Measurements from ENCODE around the gene SLC4A1AP.
"Not testable (repeated sequence)": the region's sequence is repeated elsewhere in the genome, so short reads cannot be mapped to it uniquely, and the experiment has no call there.

SLC4A1AP gene

DNA sequence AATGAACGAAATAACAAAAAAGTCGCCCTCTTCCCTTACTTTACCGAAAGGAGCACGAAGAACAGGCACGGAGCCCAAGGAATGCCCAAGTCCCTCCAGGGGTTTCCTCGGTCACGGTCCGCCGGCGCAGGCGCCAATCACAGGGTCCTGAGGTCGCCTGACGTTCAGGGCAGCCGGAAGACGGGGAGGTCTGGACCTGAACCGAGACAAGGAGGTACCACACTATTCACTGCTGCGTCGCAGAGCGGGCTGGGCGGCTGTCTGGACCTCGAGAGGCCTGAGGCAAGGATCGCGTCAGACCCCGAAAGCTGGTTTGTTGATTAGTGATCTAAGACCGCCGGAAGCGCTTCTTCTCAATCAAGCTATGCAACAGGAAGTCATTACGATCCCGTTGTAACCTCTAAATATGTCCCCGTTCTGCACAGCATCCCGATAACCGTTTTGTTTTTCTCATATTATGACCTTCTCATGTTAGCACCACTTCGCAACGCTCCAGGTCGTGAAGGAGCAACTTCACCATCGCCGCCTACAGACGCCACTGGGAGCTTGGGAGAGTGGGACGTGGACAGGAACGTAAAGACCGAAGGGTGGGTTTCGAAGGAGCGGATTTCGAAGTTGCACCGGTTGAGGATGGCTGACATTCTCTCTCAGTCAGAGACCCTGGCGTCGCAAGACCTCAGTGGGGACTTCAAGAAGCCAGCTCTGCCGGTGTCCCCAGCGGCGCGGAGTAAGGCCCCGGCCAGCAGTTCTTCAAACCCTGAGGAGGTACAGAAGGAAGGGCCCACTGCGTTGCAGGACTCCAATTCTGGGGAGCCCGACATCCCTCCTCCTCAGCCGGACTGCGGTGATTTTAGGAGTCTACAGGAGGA, at the start of gene SLC4A1AP, which contains the start of gene SUPT7L:
Gene SLC4A1AP, plus strand, starts transcription at position 605 of the 869 bp plus-strand sequence. Its CDS starts 26 bp downstream, at position 631.
Gene SUPT7L, minus strand, starts transcription at position 330 of the 869 bp plus-strand sequence. CDS start 1,422 bp downstream, outside the sequence.
- no peaks in the 10 kb centered on the region for H3K27me3 Mint-ChIP-seq (ENCODE audit: low read depth)
- H3K9me3 Mint-ChIP-seq = no peaks in the 10 kb centered on the region
- peak within 1 kb of the TSS; percentile 98 for H3K4me3 Mint-ChIP-seq
- peaks cover 33% of the 10 kb centered on the region for H3K4me1 Mint-ChIP-seq (ENCODE audit: low read depth)
- DNase-seq (ENCODE audit: low spot score) = peak; percentile 73
- H3K27ac Mint-ChIP-seq = peak within 1 kb of the TSS; percentile 99
- H3K36me3 Mint-ChIP-seq (ENCODE audit: low read depth) = peaks cover 49% of the 10 kb centered on the region

GRCh38 chr2:27613985-27614384, 49.7 kb upstream of the SLC4A1AP start:
- Mint-ChIP-seq H3K36me3 (ENCODE audit: low read depth) (peaks cover 42% of the 10 kb centered on the region), H3K9me3 (no peaks in the 10 kb centered on the region), H3K4me1 (ENCODE audit: low read depth) (no peaks in the 10 kb centered on the region), H3K4me3 (no peak overlapping the region), H3K27me3 (ENCODE audit: low read depth) (no peaks in the 10 kb centered on the region), H3K27ac (no peak overlapping the region)
- DNase-seq (ENCODE audit: low spot score) = no peak

DNA sequence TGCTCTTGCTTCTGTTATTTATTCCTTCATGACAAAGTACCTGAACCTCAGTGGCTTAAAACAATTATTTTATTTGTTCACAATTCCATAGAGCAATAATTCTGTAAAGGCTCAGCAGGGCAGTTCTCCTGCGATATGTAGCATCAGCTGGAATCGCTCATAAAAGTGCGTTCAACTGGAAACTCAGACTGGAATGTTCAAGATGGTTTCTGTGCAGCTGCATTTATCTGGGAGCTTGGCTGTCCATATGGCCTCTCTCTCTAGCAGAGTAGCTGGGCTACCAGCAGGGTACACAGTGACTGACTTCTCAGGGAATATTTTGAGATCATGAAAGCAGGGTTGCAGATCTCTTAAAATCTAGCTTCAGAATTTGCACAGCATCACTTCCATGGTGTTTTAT, 48.4 kb upstream of the SLC4A1AP start:
- peaks cover 48% of the 10 kb centered on the region for H3K36me3 Mint-ChIP-seq (ENCODE audit: low read depth)
- H3K27me3 Mint-ChIP-seq (ENCODE audit: low read depth) = no peaks in the 10 kb centered on the region
- no peak overlapping the region for H3K27ac Mint-ChIP-seq
- no peaks in the 10 kb centered on the region for H3K4me1 Mint-ChIP-seq (ENCODE audit: low read depth)
- DNase-seq (ENCODE audit: low spot score) = no peak
- no peaks in the 10 kb centered on the region for H3K9me3 Mint-ChIP-seq
- no peak overlapping the region for H3K4me3 Mint-ChIP-seq

DNA sequence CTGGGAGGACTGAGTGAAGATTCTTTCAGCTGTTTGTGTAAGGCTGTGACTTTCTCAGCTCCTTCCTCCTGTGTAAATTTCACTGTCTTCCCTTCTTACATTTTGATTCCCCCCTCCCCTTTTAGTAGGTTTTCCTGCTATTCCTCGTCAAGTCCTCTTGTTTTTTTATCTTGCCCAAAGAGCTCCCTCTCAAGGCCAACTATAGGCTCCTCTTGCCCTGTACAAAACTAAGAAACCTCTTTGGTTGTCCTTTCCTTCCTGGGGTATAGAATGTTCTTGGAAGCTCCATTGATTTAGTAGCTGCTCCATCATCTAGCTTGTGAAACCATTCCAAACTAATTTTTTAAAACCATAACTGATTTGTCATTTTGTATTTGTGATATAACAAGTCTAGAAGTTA, 42.2 kb upstream of the SLC4A1AP start:
- DNase-seq (ENCODE audit: low spot score) = no peak
- Mint-ChIP-seq H3K4me3 (no peak overlapping the region), H3K4me1 (ENCODE audit: low read depth) (peaks cover 3% of the 10 kb centered on the region), H3K36me3 (ENCODE audit: low read depth) (peaks cover 52% of the 10 kb centered on the region), H3K27me3 (ENCODE audit: low read depth) (no peaks in the 10 kb centered on the region), H3K27ac (no peak overlapping the region), H3K9me3 (no peaks in the 10 kb centered on the region)

- peaks cover 42% of the 10 kb centered on the region for H3K36me3 Mint-ChIP-seq (ENCODE audit: low read depth)
These were observed 40.7 kb upstream of the SLC4A1AP start for GRCh38 chr2:27622921-27623384.

GRCh38 chr2:27624943-27625342, 38.7 kb upstream of the SLC4A1AP start:
- peaks cover 23% of the 10 kb centered on the region for H3K4me1 Mint-ChIP-seq (ENCODE audit: low read depth)
- H3K36me3 Mint-ChIP-seq (ENCODE audit: low read depth) = peaks cover 34% of the 10 kb centered on the region
- no peaks in the 10 kb centered on the region for H3K27me3 Mint-ChIP-seq (ENCODE audit: low read depth)
- no peak overlapping the region for H3K4me3 Mint-ChIP-seq
- H3K27ac Mint-ChIP-seq = no peak overlapping the region
- H3K9me3 Mint-ChIP-seq = no peaks in the 10 kb centered on the region
- no peak for DNase-seq (ENCODE audit: low spot score)

More at GRCh38 chr2:27622921-27623384, 40.7 kb upstream of the SLC4A1AP start:
- no peaks in the 10 kb centered on the region for H3K9me3 Mint-ChIP-seq
- H3K4me1 Mint-ChIP-seq (ENCODE audit: low read depth) = peaks cover 16% of the 10 kb centered on the region
- no peak overlapping the region for H3K27ac Mint-ChIP-seq
- H3K27me3 Mint-ChIP-seq (ENCODE audit: low read depth) = no peaks in the 10 kb centered on the region
- no peak overlapping the region for H3K4me3 Mint-ChIP-seq
- no peak for DNase-seq (ENCODE audit: low spot score)

DNA sequence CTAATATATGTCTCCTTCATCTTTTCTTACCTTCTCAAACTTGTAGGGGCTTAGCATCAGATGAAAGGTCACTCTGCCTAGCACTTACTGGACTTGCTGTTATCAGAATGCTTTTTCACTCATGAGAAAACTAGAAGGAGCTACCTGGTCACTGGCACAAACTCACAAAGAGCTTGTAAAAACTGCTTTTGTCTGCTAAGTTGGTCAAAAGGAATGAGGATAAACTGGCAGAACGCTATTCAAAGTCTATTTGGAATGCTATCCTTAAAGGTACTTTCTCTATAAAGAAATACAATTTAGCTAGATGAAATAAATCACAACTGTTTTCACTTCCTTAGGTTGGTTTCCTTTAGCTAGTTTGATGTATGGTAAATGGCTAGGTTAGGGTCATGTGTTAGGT, 37.4 kb upstream of the SLC4A1AP start:
- H3K4me3 Mint-ChIP-seq; DNase-seq (ENCODE audit: low spot score); H3K27ac Mint-ChIP-seq; H3K9me3 Mint-ChIP-seq; H3K27me3 Mint-ChIP-seq (ENCODE audit: low read depth): not testable (repeated sequence)
- H3K36me3 Mint-ChIP-seq (ENCODE audit: low read depth) = peaks cover 33% of the 10 kb centered on the region
- peaks cover 31% of the 10 kb centered on the region for H3K4me1 Mint-ChIP-seq (ENCODE audit: low read depth)

DNA sequence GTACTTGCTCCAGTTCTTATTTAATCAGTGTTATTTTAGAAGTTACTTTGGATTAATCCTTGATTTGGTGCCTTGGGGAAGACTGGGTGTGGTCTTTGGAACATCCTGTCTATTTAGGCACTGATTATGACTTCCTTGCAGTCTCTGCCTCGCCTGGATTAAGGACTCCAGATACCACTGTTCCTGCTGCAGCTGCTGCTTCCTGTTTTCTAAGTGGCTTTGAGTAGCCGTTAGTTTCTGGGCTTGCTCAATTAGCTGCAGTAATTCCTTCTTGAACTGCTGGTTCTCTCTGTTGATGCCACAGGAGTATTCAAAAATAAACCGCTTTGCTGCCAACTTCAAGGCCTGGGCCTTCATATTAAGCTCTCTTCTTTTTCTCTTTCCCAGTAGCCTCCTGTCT, 36.8 kb upstream of the SLC4A1AP start:
- not testable (repeated sequence) for DNase-seq (ENCODE audit: low spot score); H3K27me3 Mint-ChIP-seq (ENCODE audit: low read depth); H3K9me3 Mint-ChIP-seq; H3K4me3 Mint-ChIP-seq
- H3K36me3 Mint-ChIP-seq (ENCODE audit: low read depth) = peaks cover 32% of the 10 kb centered on the region
- H3K27ac Mint-ChIP-seq = peak overlapping the region; percentile 32
- H3K4me1 Mint-ChIP-seq (ENCODE audit: low read depth) = peaks cover 32% of the 10 kb centered on the region

DNA sequence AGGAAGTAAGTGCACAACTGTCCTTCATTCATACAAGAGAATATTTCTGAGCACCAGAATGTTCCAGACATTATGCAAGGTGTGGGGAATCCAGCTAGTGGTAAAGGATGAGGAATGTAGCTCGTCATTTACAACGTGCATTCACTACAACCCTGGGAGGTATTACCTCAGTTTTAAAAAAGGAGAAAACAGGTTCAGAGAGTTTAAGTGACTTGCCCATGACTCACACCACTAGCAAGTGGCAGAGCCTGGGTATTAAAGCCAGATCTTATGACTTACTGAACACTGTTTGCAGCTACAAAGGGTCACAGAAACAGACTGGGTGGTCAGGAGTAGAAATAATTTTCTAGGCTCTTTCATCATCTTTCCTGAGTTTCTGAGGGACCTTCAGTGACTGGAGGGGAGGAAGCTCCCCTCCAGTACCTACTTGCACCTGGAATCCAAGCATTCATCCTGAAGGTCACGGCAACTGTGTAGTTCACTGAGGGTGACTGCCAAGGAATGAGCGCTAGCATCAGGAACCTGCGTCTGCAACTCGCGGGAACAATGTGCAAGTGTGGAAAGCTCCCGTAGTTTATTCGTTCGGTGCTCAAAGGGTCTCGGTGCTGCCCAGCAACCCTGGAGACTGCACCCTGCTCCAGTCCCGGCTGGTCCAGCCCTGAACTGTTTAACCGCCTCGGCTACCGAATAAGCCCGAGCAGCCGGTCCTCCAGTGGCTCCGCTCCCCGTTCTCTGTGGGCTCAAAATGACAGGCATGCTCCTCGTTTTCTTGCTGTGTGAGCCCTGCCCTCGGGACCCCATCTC, 35.5 kb upstream of the SLC4A1AP start:
- Mint-ChIP-seq H3K36me3 (ENCODE audit: low read depth) (peaks cover 30% of the 10 kb centered on the region), H3K27me3 (ENCODE audit: low read depth) (no peaks in the 10 kb centered on the region), H3K27ac (no peak overlapping the region), H3K4me1 (ENCODE audit: low read depth) (peaks cover 32% of the 10 kb centered on the region), H3K4me3 (no peak overlapping the region), H3K9me3 (no peaks in the 10 kb centered on the region)
- peak; percentile 17 for DNase-seq (ENCODE audit: low spot score)

DNA sequence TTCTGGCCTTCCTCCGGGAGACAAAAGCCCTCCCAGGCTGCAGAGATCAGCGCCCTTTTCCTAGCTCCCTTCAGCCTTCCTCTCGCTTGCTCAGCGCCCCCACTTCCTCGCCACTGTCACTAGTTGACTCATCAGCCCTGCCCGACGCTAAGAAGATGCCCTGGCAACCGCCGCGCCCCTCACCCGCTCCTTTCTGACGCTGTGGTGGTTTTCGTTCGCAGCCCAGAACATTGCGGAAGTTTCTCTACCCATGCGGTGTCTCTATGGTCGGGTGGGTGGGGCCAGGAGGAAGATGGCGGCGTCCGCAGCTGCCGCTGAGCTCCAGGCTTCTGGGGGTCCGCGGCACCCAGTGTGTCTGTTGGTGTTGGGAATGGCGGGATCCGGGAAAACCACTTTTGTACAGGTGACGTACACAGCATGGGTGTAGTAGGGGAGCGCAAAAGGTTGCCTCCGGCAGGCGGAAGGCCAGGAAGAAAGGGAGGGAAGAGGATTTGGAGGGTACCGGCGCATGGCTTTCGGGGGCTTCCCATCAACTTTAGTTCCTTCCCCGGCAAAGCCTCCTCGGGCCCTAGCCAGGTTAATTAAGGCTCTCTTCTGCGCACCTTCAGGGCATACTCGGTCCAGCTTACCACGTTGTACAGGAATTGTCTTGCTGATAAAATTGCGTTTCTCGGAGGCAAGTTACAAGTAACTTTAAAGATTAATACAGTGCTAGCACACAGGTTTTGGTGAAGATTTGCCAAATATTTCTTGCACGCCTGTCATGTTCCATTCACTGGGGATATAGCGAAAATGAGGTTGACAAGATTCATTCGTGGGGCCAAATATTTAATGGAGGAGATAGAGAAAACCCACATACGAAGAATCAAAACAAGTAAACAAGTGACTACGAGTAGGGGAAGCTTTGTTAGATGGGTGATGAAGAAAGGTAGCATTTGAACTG, 34.7 kb upstream of the SLC4A1AP start, which contains the start of the genes CCDC121 and GPN1:
Gene CCDC121, minus strand, starts transcription at position 246 of the 943 bp plus-strand sequence. CDS start 1,213 bp downstream, outside the sequence.
Gene GPN1, plus strand, starts transcription at position 284 of the 943 bp plus-strand sequence. Its CDS starts 9 bp downstream, at position 293.
- Mint-ChIP-seq H3K27ac (no peak within 1 kb of the TSS), H3K4me3 (no peak within 1 kb of the TSS)

GRCh38 chr2:27630257-27630656, 33.4 kb upstream of the SLC4A1AP start:
- DNase-seq (ENCODE audit: low spot score); H3K27ac Mint-ChIP-seq; H3K4me3 Mint-ChIP-seq; H3K27me3 Mint-ChIP-seq (ENCODE audit: low read depth); H3K9me3 Mint-ChIP-seq: not testable (repeated sequence)
- Mint-ChIP-seq H3K36me3 (ENCODE audit: low read depth) (peaks cover 35% of the 10 kb centered on the region), H3K4me1 (ENCODE audit: low read depth) (peaks cover 35% of the 10 kb centered on the region)

More for the DNA sequence above, 34.7 kb upstream of the SLC4A1AP start, which contains the start of the genes CCDC121 and GPN1:
- DNase-seq (ENCODE audit: low spot score) = peak; percentile 96
- H3K27me3 Mint-ChIP-seq (ENCODE audit: low read depth) = no peaks in the 10 kb centered on the region
- H3K9me3 Mint-ChIP-seq = no peaks in the 10 kb centered on the region
- H3K36me3 Mint-ChIP-seq (ENCODE audit: low read depth) = peaks cover 33% of the 10 kb centered on the region
- H3K4me1 Mint-ChIP-seq (ENCODE audit: low read depth) = peaks cover 32% of the 10 kb centered on the region

- Mint-ChIP-seq H3K36me3 (ENCODE audit: low read depth) (peaks cover 61% of the 10 kb centered on the region), H3K4me3 (no peak overlapping the region), H3K27me3 (ENCODE audit: low read depth) (no peaks in the 10 kb centered on the region), H3K27ac (no peak overlapping the region), H3K9me3 (no peaks in the 10 kb centered on the region), H3K4me1 (ENCODE audit: low read depth) (peaks cover 38% of the 10 kb centered on the region)
- DNase-seq (ENCODE audit: low spot score) = no peak
These were observed 29.4 kb upstream of the SLC4A1AP start for GRCh38 chr2:27634291-27634690.

DNA sequence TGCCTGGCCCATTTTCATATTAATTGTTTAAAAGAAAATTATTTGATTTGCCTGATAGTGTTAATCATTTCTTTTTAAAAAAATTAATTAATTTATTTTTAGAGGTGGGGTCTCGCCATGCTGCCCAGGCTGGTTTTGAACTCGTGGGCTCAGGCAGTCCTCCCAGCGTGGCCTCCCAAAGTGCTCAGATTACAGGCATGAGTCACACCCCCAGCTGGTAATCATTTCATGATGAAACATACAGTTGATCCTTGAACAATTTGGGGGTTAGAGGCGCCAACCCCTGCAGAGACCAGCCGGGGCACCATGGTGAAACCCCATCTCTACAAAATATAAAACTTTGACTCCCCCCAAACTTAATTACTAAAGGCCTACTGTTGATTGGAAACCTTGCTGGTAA, 26.9 kb upstream of the SLC4A1AP start:
- peaks cover 65% of the 10 kb centered on the region for H3K36me3 Mint-ChIP-seq (ENCODE audit: low read depth)
- H3K9me3 Mint-ChIP-seq = no peaks in the 10 kb centered on the region
- H3K27ac Mint-ChIP-seq = peak overlapping the region; percentile 68
- peaks cover 33% of the 10 kb centered on the region for H3K4me1 Mint-ChIP-seq (ENCODE audit: low read depth)
- H3K27me3 Mint-ChIP-seq (ENCODE audit: low read depth) = no peaks in the 10 kb centered on the region
- DNase-seq (ENCODE audit: low spot score) = no peak
- H3K4me3 Mint-ChIP-seq = no peak overlapping the region

Data from T-helper 2 cell treated with Interferon-gamma antibody and Interleukin-4, amounts not matched to agents 5 μg/mL and 100 μg/mL, for 36 hours (primary cell).